Activated CD4-positive, alpha-beta T cell treated with anti-CD3 and anti-CD28 coated beads, Interleukin-2, amount 10 ng/mL, durations not matched to agents 7 days and 5 days (primary cell): ENCODE measurements around the gene ISOC2. TPM values are rescaled to one million over a fixed set of nuclear protein-coding genes. Genes with fewer than 3 reads are reported as not detected.
A peak's percentile ranks its signal among the peaks of the same experiment; 100 is the strongest.

Experiments
- CTCF ChIA-PET: fragments of 350-600 bp; sonication (Branson Sonifier 250); formaldehyde crosslinking; loops from one replicate; lab custom pipeline; 2021; ENCODE audit warnings: antibody characterized with exemption; lab: Charles Lee
- POLR2A ChIA-PET: fragments of 350-600 bp; sonication (Branson Sonifier 250); formaldehyde crosslinking; loops from one replicate; lab custom pipeline; 2021; ENCODE audit warnings: antibody characterized with exemption; lab: Charles Lee
- DNase-seq: peaks from one replicate; pipeline ENCODE4 v3.0.0-alpha.2; 2020
- H3K27ac Mint-ChIP-seq: one replicate; pipeline ENCODE4 v1.8.0; 2021; ENCODE audit warnings: mild to moderate bottlenecking, moderate library complexity, mixed read lengths
- H3K27me3 Mint-ChIP-seq: one replicate; pipeline ENCODE4 v1.8.0; 2021; ENCODE audit warnings: mixed read lengths
- H3K36me3 Mint-ChIP-seq: one replicate; pipeline ENCODE4 v1.8.0; 2021; ENCODE audit warnings: low read depth, mixed read lengths
- H3K4me1 Mint-ChIP-seq: one replicate; pipeline ENCODE4 v1.8.0; 2021; ENCODE audit warnings: mixed read lengths
- H3K4me3 Mint-ChIP-seq: one replicate; pipeline ENCODE4 v1.8.0; 2021; ENCODE audit warnings: mild to moderate bottlenecking, moderate library complexity, mixed read lengths
- H3K9me3 Mint-ChIP-seq: one replicate; pipeline ENCODE4 v1.8.0; 2021; ENCODE audit warnings: mixed read lengths
- total RNA-seq, 2 experiments: library from RNA; stranded (reverse); gene quantifications; one replicate each; pipeline ENCODE4 v1.2.3, GENCODE V29; 2021

The ISOC2 gene
- total RNA-seq, 2 experiments from 2014 or later, result 18.9 to 20.7 TPM

- peak; percentile 65 for DNase-seq
- Mint-ChIP-seq H3K27me3 (peaks cover 2% of the 10 kb centered on the region), H3K36me3 (no peaks in the 10 kb centered on the region), H3K4me1 (peaks cover 7% of the 10 kb centered on the region), H3K27ac (peak overlapping the region; percentile 9), H3K4me3 (no peak overlapping the region), H3K9me3 (no peaks in the 10 kb centered on the region)
- CTCF ChIA-PET, result interaction anchor here (0.5 to 3.0 kb wide), 16 partner anchors 9 to 1377 kb away, joined by 3 to 22 read pairs (median 3); partner anchors contain the start of genes U2AF2 and ZNF628
- POLR2A ChIA-PET, result interaction anchor here (0.5 kb wide), 1 partner anchor 9 kb away, joined by 3 read pairs; the partner anchor contains the start of gene ZNF628
Observed at GRCh38 chr19:55467236-55468053, 6.0 kb upstream of the ISOC2 start.

- CTCF ChIA-PET, result interaction anchor here (1.1 to 3.0 kb wide), 3 partner anchors 8 to 166 kb away, joined by 3 to 22 read pairs (median 4); no protein-coding TSS in a partner anchor
- Mint-ChIP-seq H3K9me3 (no peaks in the 10 kb centered on the region), H3K4me1 (peaks cover 16% of the 10 kb centered on the region), H3K36me3 (no peaks in the 10 kb centered on the region), H3K4me3 (no peak overlapping the region), H3K27ac (no peak overlapping the region), H3K27me3 (peaks cover 2% of the 10 kb centered on the region)
- DNase-seq, result no peak
- POLR2A ChIA-PET, result no interaction called here
Observed at GRCh38 chr19:55466241-55466614, 4.8 kb upstream of the ISOC2 start.

GRCh38 chr19:55465460-55466240 lies 4.2 kb upstream of the ISOC2 start:
- ChIA-PET POLR2A (no interaction called here), CTCF (interaction anchor here (1.1 to 3.0 kb wide), 3 partner anchors 8 to 167 kb away, joined by 3 to 22 read pairs (median 4); no protein-coding TSS in a partner anchor)
- Mint-ChIP-seq H3K4me1 (peaks cover 20% of the 10 kb centered on the region), H3K36me3 (no peaks in the 10 kb centered on the region), H3K9me3 (no peaks in the 10 kb centered on the region), H3K27me3 (peaks cover 2% of the 10 kb centered on the region), H3K27ac (no peak overlapping the region), H3K4me3 (no peak overlapping the region)
- no peak for DNase-seq

- H3K27ac Mint-ChIP-seq, result no peak within 1 kb of the TSS
- ChIA-PET CTCF (no interaction called here), POLR2A (no interaction called here)
- no peaks in the 10 kb centered on the region for H3K9me3 Mint-ChIP-seq
- no peaks in the 10 kb centered on the region for H3K36me3 Mint-ChIP-seq
- H3K4me1 Mint-ChIP-seq, result peaks cover 27% of the 10 kb centered on the region
- peaks cover 2% of the 10 kb centered on the region for H3K27me3 Mint-ChIP-seq
- DNase-seq, result no peak
- no peak within 1 kb of the TSS for H3K4me3 Mint-ChIP-seq
Observed at GRCh38 chr19:55464662-55465054, 3.2 kb upstream of the ISOC2 start, which contains the start of gene C19orf85. Gene C19orf85, minus strand, starts transcription at chr19:55464751. Its CDS starts 197 bp downstream, at chr19:55464554.

GRCh38 chr19:55464039-55464661 lies 2.7 kb upstream of the ISOC2 start:
- Mint-ChIP-seq H3K36me3 (no peaks in the 10 kb centered on the region), H3K4me3 (no peak overlapping the region), H3K4me1 (peaks cover 27% of the 10 kb centered on the region), H3K9me3 (no peaks in the 10 kb centered on the region), H3K27me3 (peaks cover 2% of the 10 kb centered on the region), H3K27ac (no peak overlapping the region)
- DNase-seq, result no peak
- POLR2A ChIA-PET, result no interaction called here
- CTCF ChIA-PET, result interaction anchor here (1.2 kb wide), 1 partner anchor 40 kb away, joined by 3 read pairs; no protein-coding TSS in a partner anchor

GRCh38 chr19:55463583-55464031 lies 2.2 kb upstream of the ISOC2 start:
- CTCF ChIA-PET, result interaction anchor here (1.2 kb wide), 1 partner anchor 40 kb away, joined by 3 read pairs; no protein-coding TSS in a partner anchor
- peaks cover 27% of the 10 kb centered on the region for H3K4me1 Mint-ChIP-seq
- POLR2A ChIA-PET, result no interaction called here

GRCh38 chr19:55462722-55463121 lies 1.3 kb upstream of the ISOC2 start:
- H3K4me1 Mint-ChIP-seq, result peaks cover 25% of the 10 kb centered on the region
- peaks cover 2% of the 10 kb centered on the region for H3K27me3 Mint-ChIP-seq
- H3K9me3 Mint-ChIP-seq, result no peaks in the 10 kb centered on the region
- peak overlapping the region; percentile 75 for H3K4me3 Mint-ChIP-seq
- no peak for DNase-seq
- H3K27ac Mint-ChIP-seq, result no peak overlapping the region
- CTCF ChIA-PET, result interaction anchor here (1.2 to 1.7 kb wide), 2 partner anchors 9 to 41 kb away, joined by 3 to 5 read pairs; no protein-coding TSS in a partner anchor
- H3K36me3 Mint-ChIP-seq, result no peaks in the 10 kb centered on the region
- POLR2A ChIA-PET, result no interaction called here

More at GRCh38 chr19:55463583-55464031, 2.2 kb upstream of the ISOC2 start:
- Mint-ChIP-seq H3K4me3 (no peak overlapping the region), H3K27me3 (peaks cover 2% of the 10 kb centered on the region), H3K9me3 (no peaks in the 10 kb centered on the region), H3K27ac (no peak overlapping the region), H3K36me3 (no peaks in the 10 kb centered on the region)
- DNase-seq, result no peak

GRCh38 chr19:55461974-55462626 lies 658 bp upstream of the ISOC2 start:
- Mint-ChIP-seq H3K27ac (peak overlapping the region; percentile 85), H3K9me3 (no peaks in the 10 kb centered on the region), H3K27me3 (peaks cover 2% of the 10 kb centered on the region), H3K4me1 (peaks cover 25% of the 10 kb centered on the region), H3K36me3 (no peaks in the 10 kb centered on the region), H3K4me3 (peak overlapping the region; percentile 75)
- ChIA-PET CTCF (interaction anchor here (0.5 to 1.7 kb wide), 5 partner anchors 9 to 707 kb away, joined by 3 to 9 read pairs (median 3); no protein-coding TSS in a partner anchor), POLR2A (no interaction called here)
- DNase-seq, result no peak

GRCh38 chr19:55460670-55461258 lies 678 bp downstream of the ISOC2 start:
- H3K27me3 Mint-ChIP-seq, result no peaks in the 10 kb centered on the region
- DNase-seq, result peak; percentile 30
- peak overlapping the region; percentile 85 for H3K27ac Mint-ChIP-seq
- CTCF ChIA-PET, result interaction anchor here (1.5 kb wide), 2 partner anchors 24 to 43 kb away, joined by 3 to 4 read pairs; partner anchors contain the start of gene NAT14
- peak overlapping the region; percentile 75 for H3K4me3 Mint-ChIP-seq
- H3K4me1 Mint-ChIP-seq, result peaks cover 25% of the 10 kb centered on the region
- H3K9me3 Mint-ChIP-seq, result no peaks in the 10 kb centered on the region
- H3K36me3 Mint-ChIP-seq, result no peaks in the 10 kb centered on the region
- POLR2A ChIA-PET, result no interaction called here

- Mint-ChIP-seq H3K9me3 (no peaks in the 10 kb centered on the region), H3K4me3 (peak overlapping the region; percentile 75), H3K4me1 (peaks cover 25% of the 10 kb centered on the region), H3K27me3 (no peaks in the 10 kb centered on the region), H3K36me3 (no peaks in the 10 kb centered on the region), H3K27ac (no peak overlapping the region)
- no peak for DNase-seq
- POLR2A ChIA-PET, result no interaction called here
- CTCF ChIA-PET, result interaction anchor here (1.4 to 1.5 kb wide), 3 partner anchors 25 to 319 kb away, joined by 3 to 4 read pairs (median 3); partner anchors contain the start of gene NAT14
Observed at GRCh38 chr19:55459950-55460657, 1.3 kb downstream of the ISOC2 start.

GRCh38 chr19:55459551-55459949 lies 1.9 kb downstream of the ISOC2 start:
- H3K27ac Mint-ChIP-seq, result no peak overlapping the region
- H3K4me1 Mint-ChIP-seq, result peaks cover 28% of the 10 kb centered on the region
- ChIA-PET CTCF (interaction anchor here (1.4 to 2.0 kb wide), 4 partner anchors 8 to 319 kb away, joined by 3 to 6 read pairs (median 4); partner anchors contain the start of gene NAT14), POLR2A (no interaction called here)
- no peaks in the 10 kb centered on the region for H3K27me3 Mint-ChIP-seq
- H3K9me3 Mint-ChIP-seq, result no peaks in the 10 kb centered on the region
- H3K4me3 Mint-ChIP-seq, result peak overlapping the region; percentile 75
- DNase-seq, result no peak
- peaks cover 3% of the 10 kb centered on the region for H3K36me3 Mint-ChIP-seq
